ENCODE measurements around the gene DHRS11. TPM values are rescaled to one million over a fixed set of nuclear protein-coding genes. Genes with fewer than 3 reads are reported as not detected.

Gene DHRS11
- total RNA-seq, 1 experiment from 2014 or later: 27.9 TPM

DNA sequence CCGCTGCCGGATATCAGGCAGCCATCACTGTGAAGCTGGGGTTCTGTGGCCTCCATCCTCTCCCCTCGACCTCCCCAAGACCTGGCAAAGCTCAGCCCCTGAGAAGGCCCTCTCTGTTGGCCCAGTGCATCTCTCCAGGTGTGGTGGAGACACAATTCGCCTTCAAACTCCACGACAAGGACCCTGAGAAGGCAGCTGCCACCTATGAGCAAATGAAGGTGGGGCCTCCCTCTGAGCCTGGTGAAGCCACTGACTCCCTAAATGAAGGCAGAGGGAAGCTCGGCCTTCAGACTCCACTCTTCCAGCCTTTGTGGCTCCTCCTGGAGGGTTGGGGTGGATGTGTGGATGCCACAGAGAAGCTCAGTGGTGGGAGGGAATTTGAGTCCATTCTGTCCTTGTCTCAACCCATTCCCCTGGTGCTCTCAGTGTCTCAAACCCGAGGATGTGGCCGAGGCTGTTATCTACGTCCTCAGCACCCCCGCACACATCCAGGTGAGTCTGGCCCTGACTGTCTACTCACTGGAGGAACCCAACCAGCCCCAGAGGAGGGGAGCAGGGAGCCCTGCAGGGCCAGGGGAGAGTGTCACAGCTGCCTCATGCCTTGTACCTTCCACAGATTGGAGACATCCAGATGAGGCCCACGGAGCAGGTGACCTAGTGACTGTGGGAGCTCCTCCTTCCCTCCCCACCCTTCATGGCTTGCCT lies 8.0 kb downstream of the DHRS11 start:
- no peak overlapping the region for H2BK12ac ChIP-seq (ENCODE audit: insufficient read length, low read depth, low read length)

More for the DNA sequence above, 8.0 kb downstream of the DHRS11 start:
- Histone ChIP-seq H3K9ac (ENCODE audit: extremely low read depth, insufficient read length, low read length) (no peak overlapping the region), H2BK15ac (ENCODE audit: low read depth, low read length) (no peak overlapping the region), H3K79me1 (ENCODE audit: insufficient read depth, low read depth, low read length, poor library complexity, severe bottlenecking) (no peaks in the 10 kb centered on the region), H4K91ac (ENCODE audit: insufficient read length, low read depth, low read length) (no peak overlapping the region), H3K4me2 (ENCODE audit: insufficient read depth, insufficient read length, low read length) (no peak overlapping the region), H2AK5ac (ENCODE audit: insufficient read length, low read length) (no peak overlapping the region), H3K14ac (ENCODE audit: insufficient read depth, low read length) (no peak overlapping the region), H2BK120ac (ENCODE audit: low read depth, low read length, poor library complexity, severe bottlenecking) (no peak overlapping the region), H3K56ac (ENCODE audit: insufficient read length, low read depth, low read length) (no peak overlapping the region), H4K8ac (replicated peaks; ENCODE audit: insufficient read length, low read depth, low read length) (no peak overlapping the region), H3K9me3 (ENCODE audit: control insufficient read depth, low read depth, low read length) (no peaks in the 10 kb centered on the region), H3K27me3 (ENCODE audit: insufficient read depth, low read length) (no peaks in the 10 kb centered on the region), H2BK5ac (ENCODE audit: insufficient read length, low read length) (no peak overlapping the region), H3K18ac (ENCODE audit: insufficient read length, low read depth, low read length) (no peak overlapping the region), H2BK20ac (ENCODE audit: low read depth, low read length, poor library complexity, severe bottlenecking) (no peak overlapping the region), H4K5ac (ENCODE audit: insufficient read length, low read depth, low read length) (no peak overlapping the region), H3K23ac (ENCODE audit: insufficient read length, low read depth, low read length) (no peak overlapping the region), H3K4me1 (ENCODE audit: insufficient read depth, low read length) (no peaks in the 10 kb centered on the region), H2AFZ (ENCODE audit: low read length) (no peak overlapping the region), H4K20me1 (ENCODE audit: control insufficient read depth, insufficient read depth, insufficient read length) (no peaks in the 10 kb centered on the region), H3K79me2 (ENCODE audit: insufficient read depth, low read length) (no peaks in the 10 kb centered on the region; the same call in 1 of the 2 replicates), H3K27ac (ENCODE audit: insufficient read length, low read depth, low read length) (no peak overlapping the region), H3T11ph (ENCODE audit: low read length) (no peak overlapping the region), H3K4ac (ENCODE audit: low read depth, low read length) (no peak overlapping the region), H3K23me2 (ENCODE audit: insufficient read length, low read depth, low read length, poor library complexity, severe bottlenecking) (peaks cover 19% of the 10 kb centered on the region)
- H3K9me3 Mint-ChIP-seq: no peaks in the 10 kb centered on the region
- H3K4me3 Mint-ChIP-seq: no peak overlapping the region; a peak in 1 of 5 replicates
- peaks cover 9 to 35% (median 32%) of the 10 kb centered on the region in 3 experiments; a peak in 5 of 7 replicates for H3K36me3 Mint-ChIP-seq (ENCODE audit: insufficient read depth in 1 of 3, low read depth in 3 of 3)
- peak overlapping the region in 1 of 3 experiments; percentile 50; a peak in 1 of 7 replicates for H3K27ac Mint-ChIP-seq
- TF ChIP-seq, protein P1, sequence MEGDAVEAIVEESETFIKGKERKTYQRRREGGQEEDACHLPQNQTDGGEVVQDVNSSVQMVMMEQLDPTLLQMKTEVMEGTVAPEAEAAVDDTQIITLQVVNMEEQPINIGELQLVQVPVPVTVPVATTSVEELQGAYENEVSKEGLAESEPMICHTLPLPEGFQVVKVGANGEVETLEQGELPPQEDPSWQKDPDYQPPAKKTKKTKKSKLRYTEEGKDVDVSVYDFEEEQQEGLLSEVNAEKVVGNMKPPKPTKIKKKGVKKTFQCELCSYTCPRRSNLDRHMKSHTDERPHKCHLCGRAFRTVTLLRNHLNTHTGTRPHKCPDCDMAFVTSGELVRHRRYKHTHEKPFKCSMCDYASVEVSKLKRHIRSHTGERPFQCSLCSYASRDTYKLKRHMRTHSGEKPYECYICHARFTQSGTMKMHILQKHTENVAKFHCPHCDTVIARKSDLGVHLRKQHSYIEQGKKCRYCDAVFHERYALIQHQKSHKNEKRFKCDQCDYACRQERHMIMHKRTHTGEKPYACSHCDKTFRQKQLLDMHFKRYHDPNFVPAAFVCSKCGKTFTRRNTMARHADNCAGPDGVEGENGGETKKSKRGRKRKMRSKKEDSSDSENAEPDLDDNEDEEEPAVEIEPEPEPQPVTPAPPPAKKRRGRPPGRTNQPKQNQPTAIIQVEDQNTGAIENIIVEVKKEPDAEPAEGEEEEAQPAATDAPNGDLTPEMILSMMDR (conservative IDR thresholded peaks at IDR 0.05): no peak
- H3K4me1 Mint-ChIP-seq: peaks cover 26 to 31% of the 10 kb centered on the region in 2 experiments
- no CpG with 5 or more reads among the region's 11 CpGs for WGBS (ENCODE audit: extremely low coverage, insufficient read length, low lambda C conversion rate)
- peak; percentile 31 for DNase-seq
- H3K27me3 Mint-ChIP-seq (ENCODE audit: low read depth): no peaks in the 10 kb centered on the region; the same call in 1 of the 2 replicates

Data from H9 (cell line).